Ishikawa (cell line): ENCODE measurements around the gene KRTAP23-1.

Experiments used
- CEBPB ChIP-seq: IDR thresholded peaks from 2 replicates; pipeline ENCODE4 v1.6.1; 2012
- EP300 ChIP-seq: IDR thresholded peaks from 2 replicates; pipeline ENCODE4 v1.6.1; 2012; ENCODE audit warnings: borderline replicate concordance
- FOXM1 ChIP-seq: IDR thresholded peaks from 2 replicates; pipeline ENCODE4 v1.6.1; 2012; ENCODE audit warnings: low read depth, borderline replicate concordance
- TAF1 ChIP-seq: IDR thresholded peaks from 2 replicates; pipeline ENCODE4 v1.6.1; 2012; ENCODE audit warnings: low read depth, mild to moderate bottlenecking
- TCF12 ChIP-seq: IDR thresholded peaks from 2 replicates; pipeline ENCODE4 v1.6.1; 2012; ENCODE audit warnings: low read depth
- TEAD4 ChIP-seq: IDR thresholded peaks from 2 replicates; pipeline ENCODE4 v1.6.1; 2012
- ZBTB7A ChIP-seq: IDR thresholded peaks from 2 replicates; pipeline ENCODE4 v1.6.1; 2012; ENCODE audit warnings: low read depth
- TF ChIP-seq, protein P1 (sequence below): IDR thresholded peaks from 2 replicates; pipeline ENCODE4 v1.6.1; 2012
- TF ChIP-seq, protein P2 (sequence below): IDR thresholded peaks from 2 replicates; pipeline ENCODE4 v1.6.1; 2012; ENCODE audit warnings: low read depth, mild to moderate bottlenecking

DNA sequence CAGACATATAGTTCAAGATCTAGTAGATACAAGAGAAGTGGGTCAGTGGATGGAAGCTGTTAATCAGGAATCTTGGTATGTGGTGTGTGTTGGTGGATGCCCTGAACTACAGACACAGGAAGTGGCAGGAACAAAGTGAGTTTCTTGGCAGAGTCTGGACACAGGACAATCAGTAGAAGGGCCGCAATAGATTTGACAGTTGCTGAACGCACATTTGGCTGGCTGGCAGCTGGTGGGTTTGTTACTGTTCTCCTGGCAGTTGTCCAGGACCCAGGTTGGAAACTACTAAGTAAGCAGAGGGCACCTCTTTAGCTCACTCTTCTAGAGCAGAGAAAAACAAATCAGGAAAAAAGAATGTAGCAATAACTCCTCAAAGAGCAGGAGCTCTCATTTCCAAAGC is 41.5 kb downstream of the KRTAP23-1 start:
- TF ChIP-seq EP300 (no peak), TAF1 (no peak), TCF12 (no peak), TEAD4 (no peak), ZBTB7A (no peak), FOXM1 (no peak), CEBPB (no peak)
- TF ChIP-seq, protein P1, sequence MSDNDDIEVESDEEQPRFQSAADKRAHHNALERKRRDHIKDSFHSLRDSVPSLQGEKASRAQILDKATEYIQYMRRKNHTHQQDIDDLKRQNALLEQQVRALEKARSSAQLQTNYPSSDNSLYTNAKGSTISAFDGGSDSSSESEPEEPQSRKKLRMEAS = no peak
- TF ChIP-seq, protein P2, sequence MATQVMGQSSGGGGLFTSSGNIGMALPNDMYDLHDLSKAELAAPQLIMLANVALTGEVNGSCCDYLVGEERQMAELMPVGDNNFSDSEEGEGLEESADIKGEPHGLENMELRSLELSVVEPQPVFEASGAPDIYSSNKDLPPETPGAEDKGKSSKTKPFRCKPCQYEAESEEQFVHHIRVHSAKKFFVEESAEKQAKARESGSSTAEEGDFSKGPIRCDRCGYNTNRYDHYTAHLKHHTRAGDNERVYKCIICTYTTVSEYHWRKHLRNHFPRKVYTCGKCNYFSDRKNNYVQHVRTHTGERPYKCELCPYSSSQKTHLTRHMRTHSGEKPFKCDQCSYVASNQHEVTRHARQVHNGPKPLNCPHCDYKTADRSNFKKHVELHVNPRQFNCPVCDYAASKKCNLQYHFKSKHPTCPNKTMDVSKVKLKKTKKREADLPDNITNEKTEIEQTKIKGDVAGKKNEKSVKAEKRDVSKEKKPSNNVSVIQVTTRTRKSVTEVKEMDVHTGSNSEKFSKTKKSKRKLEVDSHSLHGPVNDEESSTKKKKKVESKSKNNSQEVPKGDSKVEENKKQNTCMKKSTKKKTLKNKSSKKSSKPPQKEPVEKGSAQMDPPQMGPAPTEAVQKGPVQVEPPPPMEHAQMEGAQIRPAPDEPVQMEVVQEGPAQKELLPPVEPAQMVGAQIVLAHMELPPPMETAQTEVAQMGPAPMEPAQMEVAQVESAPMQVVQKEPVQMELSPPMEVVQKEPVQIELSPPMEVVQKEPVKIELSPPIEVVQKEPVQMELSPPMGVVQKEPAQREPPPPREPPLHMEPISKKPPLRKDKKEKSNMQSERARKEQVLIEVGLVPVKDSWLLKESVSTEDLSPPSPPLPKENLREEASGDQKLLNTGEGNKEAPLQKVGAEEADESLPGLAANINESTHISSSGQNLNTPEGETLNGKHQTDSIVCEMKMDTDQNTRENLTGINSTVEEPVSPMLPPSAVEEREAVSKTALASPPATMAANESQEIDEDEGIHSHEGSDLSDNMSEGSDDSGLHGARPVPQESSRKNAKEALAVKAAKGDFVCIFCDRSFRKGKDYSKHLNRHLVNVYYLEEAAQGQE = no peak
